GM19463 (cell line): Measurements from ENCODE around the gene SERPINB10.

Experiments used
- ATAC-seq: cut with Tn5 transposase; IDR thresholded peaks from one replicate; pipeline ENCODE4 v1.9.1; 2021; ENCODE audit warnings: mild to moderate bottlenecking, moderate library complexity; ENCODE audit not compliant: unreplicated experiment

SERPINB10 gene

GRCh38 chr18:63907664-63908063 is at the start of gene SERPINB10:
SERPINB10 (plus strand) TSS chr18:63907958; CDS start chr18:63915511, 7,553 bp downstream.
- peak; percentile 59 for ATAC-seq

GRCh38 chr18:63858456-63858855 is 49.3 kb upstream of the SERPINB10 start:
- ATAC-seq: no peak

GRCh38 chr18:63859781-63860475 is 47.8 kb upstream of the SERPINB10 start:
- no peak for ATAC-seq

- ATAC-seq: no peak
These were observed 47.2 kb upstream of the SERPINB10 start for GRCh38 chr18:63860531-63860930.

- no peak for ATAC-seq
These were observed 40.2 kb upstream of the SERPINB10 start for GRCh38 chr18:63867368-63868125.

- no peak for ATAC-seq
These were observed 39.2 kb upstream of the SERPINB10 start for GRCh38 chr18:63868546-63868945.

- ATAC-seq: no peak
These were observed 38.4 kb upstream of the SERPINB10 start for GRCh38 chr18:63869374-63869773.

- ATAC-seq: no peak
These were observed 37.9 kb upstream of the SERPINB10 start for GRCh38 chr18:63869851-63870250.

- no peak for ATAC-seq
These were observed 35.9 kb upstream of the SERPINB10 start for GRCh38 chr18:63871836-63872235.

GRCh38 chr18:63872586-63872985 is 35.2 kb upstream of the SERPINB10 start:
- ATAC-seq: no peak

GRCh38 chr18:63878343-63878742 is 29.4 kb upstream of the SERPINB10 start:
- ATAC-seq: no peak

GRCh38 chr18:63878925-63879324 is 28.8 kb upstream of the SERPINB10 start:
- ATAC-seq: no peak

GRCh38 chr18:63879709-63880108 is 28.0 kb upstream of the SERPINB10 start:
- no peak for ATAC-seq

GRCh38 chr18:63881851-63882250 is 25.9 kb upstream of the SERPINB10 start:
- no peak for ATAC-seq

GRCh38 chr18:63882333-63883141 is 25.2 kb upstream of the SERPINB10 start:
- ATAC-seq: peak; percentile 63

GRCh38 chr18:63883617-63884016 is 24.1 kb upstream of the SERPINB10 start:
- no peak for ATAC-seq

- no peak for ATAC-seq
These were observed 20.3 kb upstream of the SERPINB10 start, which contains the start of gene SERPINB2 for GRCh38 chr18:63887424-63887823. SERPINB2 (plus strand) TSS chr18:63887705; CDS start chr18:63891445, 3,740 bp downstream.

GRCh38 chr18:63888470-63889190 is 19.1 kb upstream of the SERPINB10 start:
- ATAC-seq: no peak

GRCh38 chr18:63889626-63890025 is 18.1 kb upstream of the SERPINB10 start:
- no peak for ATAC-seq

- ATAC-seq: no peak
These were observed 17.4 kb upstream of the SERPINB10 start for GRCh38 chr18:63890237-63890949.
